Cardiac muscle cell (in vitro differentiated cells and primary cell): Measurements from ENCODE around the gene LUC7L. TPM values are rescaled to one million over a fixed set of nuclear protein-coding genes. Genes with fewer than 3 reads are reported as not detected.
A peak's percentile ranks its signal among the peaks of the same experiment; 100 is the strongest.

Source experiments
- DNase-seq, 2 donors: peaks; one replicate each; pipeline versions ENCODE4 v3.0.0 to v3.0.0-alpha.2; 2010 to 2017; ENCODE audit warnings: low read depth in 1 of 2, low spot score in 1 of 2
- H3K27ac ChIP-seq: fragments of 200-600 bp; sonication (generic); 2 replicates; pipeline ENCODE4 v1.5.1; 2016
- H3K27me3 ChIP-seq: fragments of 200-600 bp; sonication (generic); 2 replicates; pipeline ENCODE4 v1.6.0; 2016; ENCODE audit warnings: control low read depth
- H3K36me3 ChIP-seq: fragments of 200-600 bp; sonication (generic); 2 replicates; pipeline ENCODE4 v1.5.1; 2016; ENCODE audit warnings: control low read depth
- H3K4me1 ChIP-seq: fragments of 200-600 bp; sonication (generic); 2 replicates; pipeline ENCODE4 v1.8.1; 2017; ENCODE audit warnings: low read depth, mild to moderate bottlenecking, mixed run types
- H3K4me3 ChIP-seq: fragments of 200-600 bp; sonication (generic); 2 replicates; pipeline ENCODE4 v1.5.1; 2016; ENCODE audit warnings: mild to moderate bottlenecking
- H3K9me3 ChIP-seq: fragments of 200-600 bp; sonication (generic); 2 replicates; pipeline ENCODE4 v1.5.1; 2017; ENCODE audit warnings: low read depth, mild to moderate bottlenecking, control low read depth
- polyA plus RNA-seq: library from polyadenylated mRNA; unstranded; fragments of >200 nt; fragmentation: Nextera tagmentation; extraction: Ambion mirVana; gene quantifications from 2 replicates; pipeline ENCODE4 v1.2.1, GENCODE V29; 2016
- total RNA-seq: library from RNA; depleted of rRNA; stranded (reverse); fragments of >200 nt; gene quantifications from 2 replicates; pipeline ENCODE4 v1.2.3, GENCODE V29; 2016
- TF ChIP-seq, protein P1 (sequence below): IDR thresholded peaks from 2 replicates; pipeline ENCODE4 v1.5.1; 2012; ENCODE audit warnings: low read depth, mild to moderate bottlenecking, low read length

The LUC7L gene
- total and polyA plus RNA-seq, 2 experiments from 2014 or later = 91.0 to 158 TPM

DNA sequence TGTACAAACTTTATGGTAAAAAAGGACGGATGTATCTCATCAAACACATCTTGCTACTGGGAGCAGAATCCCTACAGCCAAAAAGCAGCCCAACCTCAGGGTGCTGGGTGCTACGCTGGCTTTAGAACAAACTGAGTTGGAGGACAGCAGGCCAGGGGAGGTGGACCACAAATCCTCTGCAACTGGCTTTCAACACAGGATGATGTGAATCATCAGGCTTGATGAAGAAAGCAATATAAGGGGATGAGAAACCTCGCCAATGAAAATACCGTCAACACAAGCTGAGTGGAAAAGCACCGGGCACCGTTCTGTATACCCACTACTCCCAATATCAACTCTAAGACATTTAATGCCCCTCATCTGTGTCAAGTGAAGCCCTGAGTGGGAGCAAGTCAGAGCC lies 34.7 kb downstream of the LUC7L start:
- Histone ChIP-seq H3K9me3 (no peaks in the 10 kb centered on the region), H3K27ac (no peak overlapping the region), H3K36me3 (peaks cover 74% of the 10 kb centered on the region), H3K27me3 (no peaks in the 10 kb centered on the region), H3K4me1 (no peaks in the 10 kb centered on the region), H3K4me3 (no peak overlapping the region)
- TF ChIP-seq, protein P1, sequence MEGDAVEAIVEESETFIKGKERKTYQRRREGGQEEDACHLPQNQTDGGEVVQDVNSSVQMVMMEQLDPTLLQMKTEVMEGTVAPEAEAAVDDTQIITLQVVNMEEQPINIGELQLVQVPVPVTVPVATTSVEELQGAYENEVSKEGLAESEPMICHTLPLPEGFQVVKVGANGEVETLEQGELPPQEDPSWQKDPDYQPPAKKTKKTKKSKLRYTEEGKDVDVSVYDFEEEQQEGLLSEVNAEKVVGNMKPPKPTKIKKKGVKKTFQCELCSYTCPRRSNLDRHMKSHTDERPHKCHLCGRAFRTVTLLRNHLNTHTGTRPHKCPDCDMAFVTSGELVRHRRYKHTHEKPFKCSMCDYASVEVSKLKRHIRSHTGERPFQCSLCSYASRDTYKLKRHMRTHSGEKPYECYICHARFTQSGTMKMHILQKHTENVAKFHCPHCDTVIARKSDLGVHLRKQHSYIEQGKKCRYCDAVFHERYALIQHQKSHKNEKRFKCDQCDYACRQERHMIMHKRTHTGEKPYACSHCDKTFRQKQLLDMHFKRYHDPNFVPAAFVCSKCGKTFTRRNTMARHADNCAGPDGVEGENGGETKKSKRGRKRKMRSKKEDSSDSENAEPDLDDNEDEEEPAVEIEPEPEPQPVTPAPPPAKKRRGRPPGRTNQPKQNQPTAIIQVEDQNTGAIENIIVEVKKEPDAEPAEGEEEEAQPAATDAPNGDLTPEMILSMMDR = no peak
- DNase-seq = peak in 1 of 2 donors; percentile 34

DNA sequence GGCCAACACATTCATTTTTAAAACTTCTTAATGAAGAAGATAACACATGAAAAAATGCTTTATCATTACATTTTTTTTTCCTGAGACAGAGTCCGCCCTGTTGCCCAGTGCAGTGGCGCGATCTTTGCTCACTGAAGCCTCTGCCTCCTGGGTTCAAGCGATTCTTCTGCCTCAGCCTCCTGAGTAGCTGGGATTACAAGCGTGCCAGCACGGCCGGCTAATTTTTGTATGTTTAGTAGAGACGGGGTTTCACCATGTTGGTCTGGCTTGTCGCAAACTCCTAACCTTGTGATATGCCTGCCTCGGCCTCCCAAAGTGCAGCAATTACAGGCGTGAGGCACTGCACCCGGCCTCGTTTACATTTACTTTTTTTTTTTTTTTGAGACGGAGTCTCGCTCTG lies 35.8 kb downstream of the LUC7L start:
- no peaks in the 10 kb centered on the region for H3K4me1 ChIP-seq
- H3K4me3 ChIP-seq = no peak overlapping the region
- no peaks in the 10 kb centered on the region for H3K27me3 ChIP-seq
- TF ChIP-seq, protein P1 = no peak
- DNase-seq = no peak
- peaks cover 76% of the 10 kb centered on the region for H3K36me3 ChIP-seq
- no peak overlapping the region for H3K27ac ChIP-seq
- H3K9me3 ChIP-seq = no peaks in the 10 kb centered on the region

DNA sequence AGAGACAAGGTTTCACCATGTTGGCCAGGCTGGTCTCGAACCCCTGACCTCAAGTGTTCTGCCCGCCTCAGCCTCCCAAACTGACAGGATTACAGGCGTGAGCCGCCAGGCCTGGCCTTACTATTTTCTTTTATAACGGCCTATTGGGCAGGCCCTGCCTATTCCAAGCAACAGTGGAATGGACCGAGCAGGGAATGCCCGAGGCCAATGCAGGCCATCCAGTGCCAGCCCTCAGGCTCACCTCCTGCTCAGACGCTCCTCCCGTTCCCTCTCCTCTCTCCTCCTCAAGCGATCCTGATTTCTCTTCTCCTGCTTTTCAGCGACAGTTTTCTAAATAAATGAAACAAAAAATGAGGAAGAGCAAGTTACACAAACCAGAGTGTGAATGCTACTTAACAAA lies 36.6 kb downstream of the LUC7L start:
- Histone ChIP-seq H3K27me3 (no peaks in the 10 kb centered on the region), H3K27ac (no peak overlapping the region), H3K9me3 (no peaks in the 10 kb centered on the region), H3K36me3 (peaks cover 75% of the 10 kb centered on the region), H3K4me3 (no peak overlapping the region), H3K4me1 (no peaks in the 10 kb centered on the region)
- TF ChIP-seq, protein P1 = no peak
- DNase-seq = no peak

DNA sequence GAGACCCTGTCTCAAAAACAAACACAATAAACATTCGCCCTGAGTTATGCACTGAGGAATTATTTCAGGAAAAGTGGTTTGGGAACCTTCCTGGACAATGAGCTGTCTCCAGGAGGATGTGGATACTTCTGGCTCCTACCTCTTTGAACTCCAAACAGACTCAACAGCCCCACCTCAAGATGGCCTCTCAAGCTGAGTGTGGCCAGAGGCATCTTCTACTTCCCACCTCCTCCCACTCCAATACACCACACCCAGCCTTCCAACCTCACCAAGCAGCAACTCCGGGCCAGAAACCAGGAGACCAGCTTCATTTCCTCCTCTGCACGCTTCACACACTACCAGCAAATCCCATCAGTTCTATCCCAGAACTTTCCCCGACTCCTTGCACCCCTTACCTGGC lies 37.4 kb downstream of the LUC7L start:
- TF ChIP-seq, protein P1 = no peak
- no peak for DNase-seq

DNA sequence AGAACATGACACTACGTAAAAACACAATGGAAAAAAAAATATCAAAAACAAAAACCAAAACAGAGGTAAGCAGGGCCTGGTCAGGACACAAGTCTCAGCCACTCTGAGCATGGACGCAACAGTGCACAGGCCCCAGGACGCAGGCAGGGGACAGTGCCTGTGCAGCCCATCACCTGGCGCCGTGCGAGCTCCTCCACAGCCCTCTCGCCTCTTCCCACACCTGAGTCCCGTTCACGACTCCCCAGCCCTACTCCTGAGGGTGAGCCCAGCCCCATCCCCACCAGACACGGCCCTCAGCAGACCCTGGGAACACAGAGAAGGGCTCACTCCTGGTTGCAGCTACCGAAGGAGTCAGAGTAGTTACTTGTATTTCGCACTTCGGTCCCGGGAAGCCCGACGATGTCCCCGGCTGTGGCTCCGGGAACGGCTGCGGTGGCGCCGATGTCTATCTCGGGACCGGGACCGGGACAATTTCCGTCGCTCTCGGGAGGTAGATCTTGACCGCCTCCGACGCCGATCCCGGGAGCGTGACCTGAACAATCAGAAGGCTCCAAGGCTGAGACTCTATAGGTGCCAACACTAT lies 39.6 kb downstream of the LUC7L start:
- Histone ChIP-seq H3K27ac (no peak overlapping the region), H3K27me3 (no peaks in the 10 kb centered on the region), H3K36me3 (peaks cover 56% of the 10 kb centered on the region), H3K4me1 (no peaks in the 10 kb centered on the region), H3K9me3 (no peaks in the 10 kb centered on the region), H3K4me3 (no peak overlapping the region)
- TF ChIP-seq, protein P1 = no peak
- DNase-seq = no peak

More for the DNA sequence above, 37.4 kb downstream of the LUC7L start:
- no peaks in the 10 kb centered on the region for H3K4me1 ChIP-seq
- no peak overlapping the region for H3K27ac ChIP-seq
- H3K4me3 ChIP-seq = no peak overlapping the region
- H3K27me3 ChIP-seq = no peaks in the 10 kb centered on the region
- H3K9me3 ChIP-seq = no peaks in the 10 kb centered on the region
- H3K36me3 ChIP-seq = peaks cover 75% of the 10 kb centered on the region

DNA sequence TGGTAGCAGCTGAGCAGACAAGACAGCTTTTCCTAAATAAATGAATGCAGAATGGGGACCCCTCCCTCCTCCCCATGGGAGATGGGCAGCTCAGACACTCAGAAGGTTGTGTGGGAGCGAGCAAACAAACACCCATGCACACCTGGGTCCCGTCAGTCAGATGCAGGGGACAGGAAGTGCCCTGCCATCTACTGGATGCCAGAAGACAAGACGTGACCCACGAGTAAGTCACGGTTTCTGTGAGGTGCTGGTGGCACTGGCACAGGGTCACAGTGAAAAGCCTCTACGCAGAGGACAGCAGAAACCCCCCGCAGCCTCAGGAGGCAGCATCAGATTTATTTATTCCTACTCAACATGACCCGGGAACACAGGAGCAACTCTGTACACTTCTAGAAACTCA lies 40.6 kb downstream of the LUC7L start:
- H3K27ac ChIP-seq = no peak overlapping the region
- H3K9me3 ChIP-seq = no peaks in the 10 kb centered on the region
- no peaks in the 10 kb centered on the region for H3K4me1 ChIP-seq
- peaks cover 48% of the 10 kb centered on the region for H3K36me3 ChIP-seq
- TF ChIP-seq, protein P1 = no peak
- no peak for DNase-seq
- H3K27me3 ChIP-seq = no peaks in the 10 kb centered on the region
- H3K4me3 ChIP-seq = no peak overlapping the region
